ENCODE measurements around the gene PPP1R27. TPM values are rescaled to one million over a fixed set of nuclear protein-coding genes. Genes with fewer than 3 reads are reported as not detected.

PPP1R27 gene
- total RNA-seq, 4 donors from 2014 or later: 2.6 TPM; not detected in 3

DNA sequence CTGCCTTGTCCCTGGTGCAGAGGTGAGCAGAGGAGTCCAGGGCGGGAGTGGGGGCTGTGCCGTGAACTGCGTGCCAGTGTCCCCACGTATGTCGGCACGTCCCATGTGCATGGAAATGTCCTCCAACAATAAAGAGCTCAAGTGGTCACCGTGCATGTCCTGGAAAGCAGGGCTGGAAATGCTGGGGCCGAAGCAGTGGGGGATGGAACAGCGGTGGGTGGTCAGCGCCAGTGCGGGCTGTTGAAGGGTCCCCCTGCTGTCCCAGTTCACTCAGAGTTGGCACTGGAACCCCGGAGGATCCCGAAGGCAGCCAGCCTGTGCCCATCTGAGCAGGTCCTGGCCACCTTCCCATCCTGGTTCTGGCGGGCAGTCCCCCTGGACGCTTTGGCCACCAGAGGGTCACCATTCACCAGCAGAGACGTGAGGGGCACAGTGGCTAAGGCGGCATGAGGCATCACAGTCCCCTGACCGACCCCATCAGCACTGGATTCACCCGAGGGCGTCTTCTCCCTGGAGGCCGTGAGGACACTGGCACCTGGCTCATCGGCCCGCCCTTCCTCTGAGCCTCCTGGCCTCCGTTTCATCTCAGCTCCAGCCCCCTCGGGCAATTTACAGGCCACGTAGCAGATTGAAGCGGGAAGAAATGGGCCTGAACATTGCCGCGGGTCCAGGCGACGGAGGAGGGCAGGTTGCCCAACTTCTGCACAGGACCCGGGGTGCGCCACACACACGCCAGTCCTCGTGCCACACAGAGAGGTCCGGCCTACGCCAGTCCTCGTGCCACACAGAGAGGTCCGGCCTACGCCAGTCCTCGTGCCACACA lies 20.8 kb downstream of the PPP1R27 start:
- Histone ChIP-seq H3K27me3 (peaks cover 0 to 68% of the 10 kb centered on the region in 2 donors), H3K27ac (no peak overlapping the region), H3K4me3 (no peak overlapping the region), H3K4me1 (no peaks in the 10 kb centered on the region), H3K9me3 (no peaks in the 10 kb centered on the region), H3K36me3 (no peaks in the 10 kb centered on the region)
- TF ChIP-seq POLR2A (IDR thresholded peaks at IDR 0.05) (no peak), EP300 (IDR thresholded peaks at IDR 0.05) (no peak)
- TF ChIP-seq, protein P1, sequence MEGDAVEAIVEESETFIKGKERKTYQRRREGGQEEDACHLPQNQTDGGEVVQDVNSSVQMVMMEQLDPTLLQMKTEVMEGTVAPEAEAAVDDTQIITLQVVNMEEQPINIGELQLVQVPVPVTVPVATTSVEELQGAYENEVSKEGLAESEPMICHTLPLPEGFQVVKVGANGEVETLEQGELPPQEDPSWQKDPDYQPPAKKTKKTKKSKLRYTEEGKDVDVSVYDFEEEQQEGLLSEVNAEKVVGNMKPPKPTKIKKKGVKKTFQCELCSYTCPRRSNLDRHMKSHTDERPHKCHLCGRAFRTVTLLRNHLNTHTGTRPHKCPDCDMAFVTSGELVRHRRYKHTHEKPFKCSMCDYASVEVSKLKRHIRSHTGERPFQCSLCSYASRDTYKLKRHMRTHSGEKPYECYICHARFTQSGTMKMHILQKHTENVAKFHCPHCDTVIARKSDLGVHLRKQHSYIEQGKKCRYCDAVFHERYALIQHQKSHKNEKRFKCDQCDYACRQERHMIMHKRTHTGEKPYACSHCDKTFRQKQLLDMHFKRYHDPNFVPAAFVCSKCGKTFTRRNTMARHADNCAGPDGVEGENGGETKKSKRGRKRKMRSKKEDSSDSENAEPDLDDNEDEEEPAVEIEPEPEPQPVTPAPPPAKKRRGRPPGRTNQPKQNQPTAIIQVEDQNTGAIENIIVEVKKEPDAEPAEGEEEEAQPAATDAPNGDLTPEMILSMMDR (IDR thresholded peaks at IDR 0.05): no peak
- DNase-seq (ENCODE audit: low spot score in 2 of 2): no peak
- 79 to 84% methylated on average over 26 to 32 of the region's 41 CpGs for WGBS, 2 donors

DNA sequence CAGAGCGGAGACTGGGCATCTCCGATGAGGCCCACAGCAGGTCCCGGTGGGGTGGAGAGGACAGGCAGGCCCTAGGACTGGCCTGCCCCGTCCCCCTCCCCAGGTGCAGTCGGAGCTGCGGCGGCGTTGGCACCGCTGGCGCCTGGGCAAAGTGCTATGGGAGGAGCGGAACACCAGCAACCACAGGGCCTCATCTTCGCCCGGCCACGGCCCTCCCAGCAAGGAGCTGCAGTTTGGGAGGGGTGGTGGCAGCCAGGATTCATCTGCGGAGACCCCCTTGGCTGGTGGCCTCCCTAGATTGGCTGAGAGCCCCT lies 21.5 kb downstream of the PPP1R27 start:
- TF ChIP-seq EP300 (IDR thresholded peaks at IDR 0.05) (no peak), POLR2A (IDR thresholded peaks at IDR 0.05) (no peak)
- TF ChIP-seq, protein P1 (IDR thresholded peaks at IDR 0.05): no peak
- Histone ChIP-seq H3K36me3 (no peaks in the 10 kb centered on the region), H3K9me3 (no peaks in the 10 kb centered on the region), H3K27ac (no peak overlapping the region), H3K27me3 (peaks cover 0 to 74% of the 10 kb centered on the region in 2 donors), H3K4me3 (no peak overlapping the region), H3K4me1 (no peaks in the 10 kb centered on the region)
- DNase-seq (ENCODE audit: low spot score in 2 of 2): no peak
- WGBS, 2 donors: 86 to 88% methylated on average over 4 to 15 of the region's 15 CpGs

DNA sequence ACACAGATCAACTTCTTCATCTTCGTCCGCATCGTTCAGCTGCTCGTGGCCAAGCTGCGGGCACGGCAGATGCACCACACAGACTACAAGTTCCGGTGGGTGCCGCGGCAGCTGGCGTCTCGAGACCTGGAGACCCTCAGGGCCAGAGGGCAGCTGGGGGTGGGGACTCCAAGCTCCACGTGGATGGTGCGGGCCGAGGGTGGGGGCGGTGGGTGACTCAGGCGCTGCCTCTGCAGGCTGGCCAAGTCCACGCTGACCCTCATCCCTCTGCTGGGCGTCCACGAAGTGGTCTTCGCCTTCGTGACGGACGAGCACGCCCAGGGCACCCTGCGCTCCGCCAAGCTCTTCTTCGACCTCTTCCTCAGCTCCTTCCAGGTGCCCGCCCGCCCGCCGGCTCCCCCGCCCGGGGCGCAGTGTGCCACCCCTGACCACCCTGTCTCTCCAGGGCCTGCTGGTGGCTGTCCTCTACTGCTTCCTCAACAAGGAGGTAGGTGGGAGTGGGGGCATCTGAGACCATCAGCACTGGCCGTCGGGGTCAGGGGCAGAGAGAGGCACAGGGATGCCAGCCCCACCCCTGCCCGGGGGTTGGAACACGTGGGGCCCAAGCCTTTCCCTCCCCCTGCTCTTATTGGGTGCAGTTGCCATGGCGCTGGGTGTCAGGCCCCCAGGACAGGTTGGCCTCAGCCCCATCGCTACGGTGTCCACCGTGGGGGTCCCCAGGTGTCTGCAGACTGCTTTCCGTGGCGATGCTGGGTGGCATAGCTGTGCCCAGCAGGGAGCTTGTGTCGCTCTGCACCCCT lies 22.1 kb downstream of the PPP1R27 start:
- H3K27ac ChIP-seq: no peak overlapping the region
- no peaks in the 10 kb centered on the region for H3K4me1 ChIP-seq
- H3K4me3 ChIP-seq: no peak overlapping the region
- TF ChIP-seq EP300 (IDR thresholded peaks at IDR 0.05) (no peak), POLR2A (IDR thresholded peaks at IDR 0.05) (no peak)
- TF ChIP-seq, protein P1 (IDR thresholded peaks at IDR 0.05): no peak
- DNase-seq (ENCODE audit: low spot score in 2 of 2): no peak
- peaks cover 0 to 79% of the 10 kb centered on the region in 2 donors for H3K27me3 ChIP-seq
- WGBS, 2 donors: 83 to 85% methylated on average over 37 to 45 of the region's 45 CpGs
- H3K36me3 ChIP-seq: no peaks in the 10 kb centered on the region
- H3K9me3 ChIP-seq: no peaks in the 10 kb centered on the region

DNA sequence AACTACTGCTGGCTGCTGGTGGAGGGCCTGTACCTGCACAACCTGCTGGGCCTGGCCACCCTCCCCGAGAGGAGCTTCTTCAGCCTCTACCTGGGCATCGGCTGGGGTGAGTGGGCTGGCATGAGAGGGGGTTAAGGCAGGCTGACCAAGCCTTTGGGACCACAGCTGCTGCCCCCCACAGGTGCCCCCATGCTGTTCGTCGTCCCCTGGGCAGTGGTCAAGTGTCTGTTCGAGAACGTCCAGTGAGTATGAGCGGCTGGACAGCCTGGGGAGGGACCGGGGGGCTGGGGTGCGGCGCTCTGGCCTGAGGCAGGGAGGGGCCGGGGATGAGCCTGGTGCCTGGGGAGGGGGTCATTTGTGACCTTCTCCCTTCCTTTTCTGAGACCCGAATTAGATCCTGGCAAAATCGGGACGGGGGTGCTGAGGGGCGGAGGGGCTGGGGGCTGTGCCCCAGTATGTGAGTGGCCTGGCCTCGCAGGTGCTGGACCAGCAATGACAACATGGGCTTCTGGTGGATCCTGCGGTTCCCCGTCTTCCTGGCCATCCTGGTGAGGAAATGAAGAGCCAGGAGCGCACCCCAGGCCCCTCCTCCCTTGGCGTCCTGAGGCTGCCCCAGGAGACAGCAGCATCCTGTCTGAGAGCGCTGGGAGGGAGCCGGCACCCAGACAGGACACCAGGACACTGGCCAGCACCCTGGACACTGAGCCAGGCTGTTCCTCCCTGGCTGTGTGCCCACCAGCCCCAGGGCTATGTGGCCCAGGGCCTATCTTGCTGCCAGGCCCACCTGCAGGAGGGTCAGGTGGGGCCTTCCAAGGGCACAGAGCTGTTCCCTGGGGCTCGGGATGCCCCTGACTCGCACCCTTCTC lies 22.9 kb downstream of the PPP1R27 start:
- WGBS, 2 donors: 74 to 76% methylated on average over 20 to 24 of the region's 24 CpGs
- Histone ChIP-seq H3K27me3 (peaks cover 0 to 84% of the 10 kb centered on the region in 2 donors), H3K27ac (no peak overlapping the region), H3K9me3 (no peaks in the 10 kb centered on the region), H3K4me3 (no peak overlapping the region), H3K36me3 (no peaks in the 10 kb centered on the region), H3K4me1 (no peaks in the 10 kb centered on the region)
- TF ChIP-seq, protein P1 (IDR thresholded peaks at IDR 0.05): no peak
- TF ChIP-seq EP300 (IDR thresholded peaks at IDR 0.05) (no peak), POLR2A (IDR thresholded peaks at IDR 0.05) (no peak)
- DNase-seq (ENCODE audit: low spot score in 2 of 2): no peak

Measured in tibial nerve (tissue), 4 donors.